IMR-90 (cell line): ENCODE measurements around the gene TFAP2C. TPM values are rescaled to one million over a fixed set of nuclear protein-coding genes. Genes with fewer than 3 reads are reported as not detected.

Source experiments
- ATAC-seq: fragments of 200-7000 bp; cut with Tn5 transposase; 2 replicates; pipeline ENCODE4 v1.9.1; 2020; ENCODE audit warnings: low read depth, mild to moderate bottlenecking, moderate library complexity
- BruUV-seq: library from RNA; stranded (reverse); fragments of 400-500 nt; replicated peaks from 2 replicates; lab custom pipeline; 2021; lab: Mats Ljungman, UMichigan
- CTCF ChIA-PET: fragments of 300-600 bp; formaldehyde crosslinking; extraction: SDS; loops from one replicate; lab custom pipeline; 2021; ENCODE audit warnings: antibody characterized with exemption; lab: Yijun Ruan, JAX
- POLR2A ChIA-PET: fragments of 300-600 bp; sonication (Branson Sonifier 250); formaldehyde crosslinking; loops from one replicate; lab custom pipeline; 2022; ENCODE audit warnings: antibody characterized with exemption; ENCODE audit not compliant: unreplicated experiment; lab: Charles Lee
- DNase-seq: peaks from one replicate; pipeline ENCODE4 v3.0.0; 2013
- H2AFZ ChIP-seq: replicated peaks from 2 replicates; pipeline ENCODE3; 2013; ENCODE audit warnings: low read length, mild to moderate bottlenecking; ENCODE audit not compliant: poor library complexity
- H2AK5ac ChIP-seq: 2 replicates; pipeline ENCODE4 v1.6.1; 2013; ENCODE audit warnings: low read depth, low read length, inconsistent platforms
- H2AK9ac ChIP-seq: replicated peaks from 2 replicates; pipeline ENCODE3; 2013; ENCODE audit warnings: mild to moderate bottlenecking, low read depth, low read length, moderate library complexity; ENCODE audit not compliant: poor library complexity
- H2BK120ac ChIP-seq: 2 replicates; pipeline ENCODE4 v1.6.1; 2013; ENCODE audit warnings: low read depth, low read length, inconsistent platforms
- H2BK15ac ChIP-seq: 3 replicates; pipeline ENCODE4 v1.6.1; 2013; ENCODE audit warnings: low read depth, low read length, inconsistent platforms
- H2BK20ac ChIP-seq: 2 replicates; pipeline ENCODE4 v1.6.1; 2013; ENCODE audit warnings: low read depth, mild to moderate bottlenecking, inconsistent platforms, low read length, moderate library complexity
- H2BK5ac ChIP-seq: 2 replicates; pipeline ENCODE4 v1.6.1; 2013; ENCODE audit warnings: mild to moderate bottlenecking, low read depth, low read length, inconsistent platforms; ENCODE audit not compliant: poor library complexity, severe bottlenecking
- H3K14ac ChIP-seq: replicated peaks from 2 replicates; pipeline ENCODE4 v1.6.1; 2013; ENCODE audit warnings: low read depth, low read length, inconsistent platforms
- H3K18ac ChIP-seq: 2 replicates; pipeline ENCODE4 v1.6.1; 2013; ENCODE audit warnings: low read depth, low read length, control low read depth
- H3K23ac ChIP-seq: 2 replicates; pipeline ENCODE4 v1.6.1; 2013; ENCODE audit warnings: low read depth, low read length, inconsistent platforms
- H3K27ac ChIP-seq: 2 replicates; pipeline ENCODE4 v1.5.1; 2013; ENCODE audit warnings: mild to moderate bottlenecking, control low read depth, low read length; ENCODE audit not compliant: insufficient read depth
- H3K27me3 ChIP-seq: 2 replicates; pipeline ENCODE4 v1.6.1; 2013; ENCODE audit warnings: low read length; ENCODE audit not compliant: control insufficient read depth, insufficient read depth
- H3K36me3 ChIP-seq: 2 replicates; pipeline ENCODE4 v1.6.1; 2013; ENCODE audit warnings: low read length, mixed read lengths; ENCODE audit not compliant: control insufficient read depth, insufficient read depth
- H3K4ac ChIP-seq: 2 replicates; pipeline ENCODE4 v1.6.1; 2013; ENCODE audit warnings: low read depth, low read length, inconsistent platforms
- H3K4me1 ChIP-seq: 2 replicates; pipeline ENCODE4 v1.6.1; 2013; ENCODE audit warnings: low read length, mixed read lengths; ENCODE audit not compliant: control insufficient read depth, insufficient read depth
- H3K4me2 ChIP-seq: 2 replicates; pipeline ENCODE4 v1.6.1; 2013; ENCODE audit warnings: low read depth, mild to moderate bottlenecking, control low read depth, low read length, moderate library complexity
- H3K4me3 ChIP-seq: 2 replicates; pipeline ENCODE4 v1.5.1; 2013; ENCODE audit warnings: low read depth, mild to moderate bottlenecking, control low read depth, low read length, moderate library complexity; ENCODE audit not compliant: insufficient read depth
- H3K56ac ChIP-seq: 2 replicates; pipeline ENCODE4 v1.6.1; 2013; ENCODE audit warnings: low read length, inconsistent platforms; ENCODE audit not compliant: insufficient read depth; ENCODE audit errors: extremely low read depth
- H3K79me1 ChIP-seq, 2 experiments: 2 replicates each; pipeline ENCODE4 v1.6.1; 2013; ENCODE audit warnings: low read length in 2 of 2, inconsistent platforms in 1 of 2, low read depth in 1 of 2
- H3K9ac ChIP-seq: 2 replicates; pipeline ENCODE4 v1.6.1; 2013; ENCODE audit warnings: low read depth, low read length, control low read depth
- H3K9me1 ChIP-seq: 2 replicates; pipeline ENCODE4 v1.6.1; 2013; ENCODE audit warnings: low read length, inconsistent platforms; ENCODE audit not compliant: insufficient read depth
- H3K9me3 ChIP-seq: 2 replicates; pipeline ENCODE4 v1.6.1; 2013; ENCODE audit warnings: low read length; ENCODE audit not compliant: control insufficient read depth, insufficient read depth
- H4K20me1 ChIP-seq: 2 replicates; pipeline ENCODE4 v1.6.1; 2013; ENCODE audit warnings: low read length, inconsistent platforms; ENCODE audit not compliant: insufficient read depth
- H4K5ac ChIP-seq: 2 replicates; pipeline ENCODE4 v1.6.1; 2013; ENCODE audit warnings: mild to moderate bottlenecking, low read depth, low read length, control low read depth
- H4K8ac ChIP-seq, 2 experiments: 2 replicates each; pipeline ENCODE4 v1.6.1; 2013; ENCODE audit warnings: low read depth in 2 of 2, low read length in 2 of 2, control low read depth in 1 of 2, inconsistent platforms in 1 of 2
- H4K91ac ChIP-seq: 2 replicates; pipeline ENCODE4 v1.6.1; 2013; ENCODE audit warnings: low read depth, low read length, inconsistent platforms; ENCODE audit not compliant: insufficient read depth
- FOS ChIP-seq: fragments of 150-350 bp; IDR thresholded peaks from 2 replicates; pipeline ENCODE4 v1.6.1; 2016; ENCODE audit warnings: low read depth, low read length
- MAZ ChIP-seq: IDR thresholded peaks from 2 replicates; pipeline ENCODE4 v1.6.1; 2012; ENCODE audit warnings: low read depth, mild to moderate bottlenecking, low read length, improper control_type of control experiment, moderate library complexity, borderline replicate concordance
- MXI1 ChIP-seq: IDR thresholded peaks from 2 replicates; pipeline ENCODE4 v1.6.1; 2012; ENCODE audit warnings: low read depth, mild to moderate bottlenecking, low read length, moderate library complexity, borderline replicate concordance
- POLR2A ChIP-seq: IDR thresholded peaks from 2 replicates; pipeline ENCODE4 v1.6.1; 2012; ENCODE audit warnings: mild to moderate bottlenecking, low read depth, low read length
- WGBS, 2 experiments: methylation state at CpG; one replicate each; pipeline versions ENCODE4 v1.1.5 to v1.1.7; 2013; ENCODE audit warnings: missing lambda C conversion rate in 2 of 2; ENCODE audit not compliant: insufficient read length in 1 of 2; ENCODE audit errors: extremely low coverage in 2 of 2; 5-methylcytosine and 5-hydroxymethylcytosine counted together
- dilution Hi-C: fragments of 300-500 bp; cut with HindIII; formaldehyde crosslinking; loops from one replicate; pipeline ENCODE4 v1.14.3; 2018; ENCODE audit warnings: low sequenced_read_pairs; ENCODE audit not compliant: unreplicated experiment
- in situ Hi-C: fragments of 300-500 bp; cut with MboI; formaldehyde crosslinking; loops from 3 replicates; pipeline ENCODE4 v1.14.3; 2019; ENCODE audit warnings: low sequenced_read_pairs, inconsistent platforms, mixed read lengths
- intact Hi-C: fragments of 100-400 bp; cut with micrococcal nuclease; formaldehyde crosslinking; loops from 2 replicates; pipeline ENCODE4 v1.10.0; 2022
- polyA plus RNA-seq, 3 experiments: library from polyadenylated mRNA; depleted of rRNA; stranded (reverse); fragments of >200 nt; gene quantifications; 2 replicates each; pipeline ENCODE4 v1.2.3, GENCODE V29; 2012; ENCODE audit warnings: low replicate concordance in 1 of 3
- total RNA-seq: library from RNA; depleted of rRNA; stranded (reverse); fragments of >200 nt; gene quantifications from 2 replicates; pipeline ENCODE4 v1.2.3, GENCODE V29; 2012

TFAP2C gene
- total and polyA plus RNA-seq, 2 of the 4 experiments (the other 2 are of a cell fraction) = under 0.01 to 0.05 TPM

DNA sequence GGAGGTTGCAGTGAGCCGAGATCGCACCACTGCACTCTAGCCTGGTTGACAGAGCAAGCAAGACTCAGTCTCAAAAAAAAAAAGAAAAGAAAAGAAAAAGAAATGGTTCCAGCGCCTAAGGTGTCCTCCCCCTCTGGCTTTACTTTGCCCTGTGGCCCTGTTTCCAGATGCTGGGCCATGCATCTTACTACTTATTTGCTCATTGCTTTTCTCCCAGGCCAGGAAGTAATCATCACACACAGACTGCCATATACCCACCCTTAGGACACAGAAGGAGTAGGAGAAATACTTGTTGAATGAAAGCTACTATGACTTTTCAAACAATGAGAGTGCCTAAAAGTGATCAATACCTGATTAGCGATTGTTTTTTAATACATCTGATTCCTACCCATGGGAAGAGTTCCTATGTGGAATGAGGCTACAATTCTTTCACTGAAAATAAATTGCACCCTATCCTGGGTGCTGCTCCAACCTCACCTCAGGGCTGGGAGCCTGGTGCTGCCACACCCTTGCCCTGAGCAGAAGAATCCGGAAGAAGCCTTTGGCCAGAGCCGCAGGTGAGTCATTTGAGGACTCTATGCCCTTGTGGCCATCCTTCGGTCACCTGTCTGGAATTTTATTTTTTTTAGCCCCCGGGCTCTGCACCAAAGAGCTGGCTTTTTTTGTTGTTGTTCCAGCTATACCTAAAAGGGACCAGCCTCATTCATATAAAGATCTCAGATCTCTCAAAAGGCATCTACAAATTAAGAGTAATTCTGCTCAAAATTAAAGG lies 22.7 kb upstream of the TFAP2C start:
- Histone ChIP-seq H3K14ac (no peak overlapping the region), H3K4me3 (no peak overlapping the region), H4K20me1 (no peaks in the 10 kb centered on the region), H2AK9ac (no peak overlapping the region), H3K4me2 (no peak overlapping the region), H3K56ac (no peak overlapping the region), H3K4ac (no peak overlapping the region), H3K9me1 (no peaks in the 10 kb centered on the region), H2AK5ac (no peak overlapping the region), H4K5ac (no peak overlapping the region), H3K9ac (no peak overlapping the region), H4K91ac (no peak overlapping the region), H4K8ac (no peak overlapping the region), H2BK15ac (no peak overlapping the region), H2BK120ac (no peak overlapping the region), H3K18ac (no peak overlapping the region), H2BK5ac (no peak overlapping the region), H3K23ac (no peak overlapping the region), H2BK20ac (no peak overlapping the region), H3K27ac (no peak overlapping the region), H3K9me3 (no peaks in the 10 kb centered on the region), H2AFZ (no peak overlapping the region), H3K4me1 (no peaks in the 10 kb centered on the region), H3K36me3 (no peaks in the 10 kb centered on the region), H3K27me3 (no peaks in the 10 kb centered on the region), H3K79me1 (no peaks in the 10 kb centered on the region)
- TF ChIP-seq POLR2A (no peak), MAZ (no peak), MXI1 (no peak), FOS (no peak)
- ATAC-seq (no peak), DNase-seq (no peak)
- dilution Hi-C loops (no loop called here), in situ Hi-C loops (no loop called here), intact Hi-C loops (no loop called here)
- 81% methylated on average over 2 of the region's 8 CpGs; no CpG with 5 or more reads in 1 of the 2 experiments for WGBS, 2 experiments
- CTCF ChIA-PET = no interaction called here
- POLR2A ChIA-PET = no interaction called here
- BruUV-seq = no TSS peak
